GM03348 (cell line): ENCODE results near the gene MX1.

Experiments
- DNase-seq: peaks from one replicate; pipeline ENCODE4 v3.0.0; 2012; ENCODE audit warnings: low spot score

Gene MX1

GRCh38 chr21:41425954-41426675, at the start of gene MX1:
TSS of gene MX1 (plus strand) at chr21:41426239. CDS start at chr21:41432071, 5,832 bp downstream.
- peak; percentile 55 for DNase-seq

- DNase-seq = no peak
Measured at GRCh38 chr21:41377715-41378114, 48.3 kb upstream of the MX1 start.

- DNase-seq = no peak
Measured at GRCh38 chr21:41378849-41379248, 47.2 kb upstream of the MX1 start.

- DNase-seq = no peak
Measured at GRCh38 chr21:41379901-41380300, 46.1 kb upstream of the MX1 start.

- DNase-seq = no peak
Measured at GRCh38 chr21:41381731-41382130, 44.3 kb upstream of the MX1 start.

- DNase-seq = no peak
Measured at GRCh38 chr21:41387042-41387819, 38.8 kb upstream of the MX1 start.

GRCh38 chr21:41387824-41388223, 38.2 kb upstream of the MX1 start:
- DNase-seq = no peak

GRCh38 chr21:41388259-41388658, 37.8 kb upstream of the MX1 start:
- no peak for DNase-seq

- no peak for DNase-seq
Measured at GRCh38 chr21:41390043-41390639, 35.9 kb upstream of the MX1 start.

GRCh38 chr21:41393876-41394465, 32.1 kb upstream of the MX1 start:
- no peak for DNase-seq

GRCh38 chr21:41396558-41397075, 29.4 kb upstream of the MX1 start:
- DNase-seq = no peak

- DNase-seq = no peak
Measured at GRCh38 chr21:41397471-41397891, 28.6 kb upstream of the MX1 start.

- DNase-seq = no peak
Measured at GRCh38 chr21:41398251-41398650, 27.8 kb upstream of the MX1 start.

- DNase-seq = no peak
Measured at GRCh38 chr21:41398831-41399230, 27.2 kb upstream of the MX1 start.

- DNase-seq = no peak
Measured at GRCh38 chr21:41399246-41399800, 26.7 kb upstream of the MX1 start.

GRCh38 chr21:41402231-41402630, 23.8 kb upstream of the MX1 start:
- DNase-seq = no peak

- no peak for DNase-seq
Measured at GRCh38 chr21:41402796-41403195, 23.2 kb upstream of the MX1 start.

- no peak for DNase-seq
Measured at GRCh38 chr21:41403331-41403730, 22.7 kb upstream of the MX1 start.

- DNase-seq = no peak
Measured at GRCh38 chr21:41403966-41404365, 22.1 kb upstream of the MX1 start.

GRCh38 chr21:41405321-41405720, 20.7 kb upstream of the MX1 start:
- no peak for DNase-seq

- no peak for DNase-seq
Measured at GRCh38 chr21:41406340-41406739, 19.7 kb upstream of the MX1 start.
